ENCODE data around the gene ROR1. TPM values are rescaled to one million over a fixed set of nuclear protein-coding genes. Genes with fewer than 3 reads are reported as not detected.

Gene ROR1
- total and polyA plus RNA-seq, 2 donors (not counting 3 experiments of a cell fraction or from before 2014, with no cell fraction given), result 2.6 to 3.5 TPM

DNA sequence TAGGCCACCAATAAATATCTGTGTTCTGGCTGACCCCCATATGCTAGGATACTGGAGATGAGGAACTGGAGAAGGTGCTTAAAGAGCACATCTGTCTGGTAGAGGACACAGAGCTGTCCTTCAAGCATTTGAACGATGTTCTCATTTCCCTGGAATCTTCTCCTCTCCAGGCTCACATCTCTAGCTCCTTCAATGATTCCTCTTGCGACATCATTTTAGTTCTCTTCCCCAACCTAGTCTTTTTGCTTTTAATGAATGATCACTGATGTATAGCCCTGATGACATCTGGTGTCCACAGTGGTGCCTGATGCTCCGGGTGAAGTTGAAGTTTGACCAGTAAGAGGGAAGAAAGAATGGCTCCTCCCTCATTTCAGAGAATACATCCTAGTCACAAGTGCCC is 348.8 kb downstream of the ROR1 start:
- intact Hi-C loops (cut with micrococcal nuclease), result no loop called here
- Histone ChIP-seq H3K4me2 (ENCODE audit: insufficient read depth, low read length) (no peak overlapping the region), H4K20me1 (replicated peaks; ENCODE audit: control insufficient read depth, extremely low read depth, insufficient read depth, low read length) (no peaks in the 10 kb centered on the region), H3K9me3 (replicated peaks; ENCODE audit: control insufficient read depth, insufficient read depth, low read length) (no peaks in the 10 kb centered on the region), H3K79me2 (ENCODE audit: control insufficient read depth, insufficient read depth, low read length) (no peaks in the 10 kb centered on the region), H3K27ac (ENCODE audit: insufficient read depth, low read depth, low read length) (no peak overlapping the region), H2AFZ (ENCODE audit: low read depth, low read length) (no peak overlapping the region), H3K36me3 (ENCODE audit: control insufficient read depth in 2 of 2, extremely low read depth in 1 of 2, insufficient read depth in 2 of 2, low read length in 2 of 2) (no peaks in the 10 kb centered on the region), H3K4me3 (replicated peaks in 1 of 3; ENCODE audit: insufficient read depth in 1 of 3, low read depth in 1 of 3, low read length in 3 of 3) (no peak overlapping the region), H3K9me1 (replicated peaks; ENCODE audit: control insufficient read depth, extremely low read depth, insufficient read depth, low read length) (no peaks in the 10 kb centered on the region), H3K27me3 (ENCODE audit: control insufficient read depth in 2 of 2, insufficient read depth in 2 of 2, low read length in 2 of 2) (peaks cover 2 to 3% of the 10 kb centered on the region in 2 experiments), H3K9ac (replicated peaks; ENCODE audit: extremely low read depth, insufficient read depth, low read length) (no peak overlapping the region), H3K4me1 (ENCODE audit: control insufficient read depth, extremely low read depth, insufficient read depth, low read length) (no peaks in the 10 kb centered on the region)
- DNase-seq (ENCODE audit: low read depth, low spot score), result no peak
- TF ChIP-seq, protein P1, sequence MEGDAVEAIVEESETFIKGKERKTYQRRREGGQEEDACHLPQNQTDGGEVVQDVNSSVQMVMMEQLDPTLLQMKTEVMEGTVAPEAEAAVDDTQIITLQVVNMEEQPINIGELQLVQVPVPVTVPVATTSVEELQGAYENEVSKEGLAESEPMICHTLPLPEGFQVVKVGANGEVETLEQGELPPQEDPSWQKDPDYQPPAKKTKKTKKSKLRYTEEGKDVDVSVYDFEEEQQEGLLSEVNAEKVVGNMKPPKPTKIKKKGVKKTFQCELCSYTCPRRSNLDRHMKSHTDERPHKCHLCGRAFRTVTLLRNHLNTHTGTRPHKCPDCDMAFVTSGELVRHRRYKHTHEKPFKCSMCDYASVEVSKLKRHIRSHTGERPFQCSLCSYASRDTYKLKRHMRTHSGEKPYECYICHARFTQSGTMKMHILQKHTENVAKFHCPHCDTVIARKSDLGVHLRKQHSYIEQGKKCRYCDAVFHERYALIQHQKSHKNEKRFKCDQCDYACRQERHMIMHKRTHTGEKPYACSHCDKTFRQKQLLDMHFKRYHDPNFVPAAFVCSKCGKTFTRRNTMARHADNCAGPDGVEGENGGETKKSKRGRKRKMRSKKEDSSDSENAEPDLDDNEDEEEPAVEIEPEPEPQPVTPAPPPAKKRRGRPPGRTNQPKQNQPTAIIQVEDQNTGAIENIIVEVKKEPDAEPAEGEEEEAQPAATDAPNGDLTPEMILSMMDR (IDR thresholded peaks at IDR 0.05; ENCODE audit: extremely low read depth in 1 of 2, insufficient read depth in 1 of 2, low read depth in 1 of 2, low read length in 2 of 2), result no peak
- TF ChIP-seq EZH2 (IDR thresholded peaks at IDR 0.05; ENCODE audit: borderline replicate concordance, low read depth, low read length, severe bottlenecking) (no peak), MYC (IDR thresholded peaks at IDR 0.05; ENCODE audit: low read depth, low read length) (no peak), FOS (IDR thresholded peaks at IDR 0.05; ENCODE audit: borderline replicate concordance, insufficient read depth, low read length) (no peak), POLR2A (IDR thresholded peaks at IDR 0.05; ENCODE audit: low read depth, low read length) (no peak), JUN (IDR thresholded peaks at IDR 0.05; ENCODE audit: borderline replicate concordance, insufficient read depth, insufficient read length, low read depth) (no peak), GATA2 (IDR thresholded peaks at IDR 0.05; ENCODE audit: insufficient read depth, insufficient read length, low read depth, low read length) (no peak)
- TF ChIP-seq, protein P2, sequence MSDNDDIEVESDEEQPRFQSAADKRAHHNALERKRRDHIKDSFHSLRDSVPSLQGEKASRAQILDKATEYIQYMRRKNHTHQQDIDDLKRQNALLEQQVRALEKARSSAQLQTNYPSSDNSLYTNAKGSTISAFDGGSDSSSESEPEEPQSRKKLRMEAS (IDR thresholded peaks at IDR 0.05; ENCODE audit: insufficient read depth, insufficient read length), result no peak
- CTCF ChIA-PET, result interaction anchor here (1.2 to 1.4 kb wide), 3 partner anchors 10 to 33 kb away, joined by 3 to 5 read pairs (median 3); no protein-coding TSS in a partner anchor
- no peak for FAIRE-seq
- dilution Hi-C loops (cut with MboI; ENCODE audit: extremely low pct_ligation_motif_present, low sequenced_read_pairs), result no loop called here
- POLR2A ChIA-PET, result no interaction called here
- no TSS peak for BruUV-seq (replicated peaks)

Measured in endothelial cell of umbilical vein (primary cell).